DND-41 (cell line): ENCODE data around the gene SUCLG2.
A peak's percentile ranks its signal among the peaks of the same experiment; 100 is the strongest.

Source experiments
- ATAC-seq: fragments of 200-7000 bp; cut with Tn5 transposase; 3 replicates; pipeline ENCODE4 v1.9.1; 2021; ENCODE audit warnings: low read depth; ENCODE audit not compliant: insufficient read depth
- DNase-seq: peaks from one replicate; pipeline ENCODE4 v3.0.0-alpha.2; 2020
- H2AFZ ChIP-seq: 2 replicates; pipeline ENCODE4 v1.6.0; 2012; ENCODE audit warnings: low read depth, low read length
- H3K27ac ChIP-seq: 2 replicates; pipeline ENCODE4 v1.5.1; 2012; ENCODE audit warnings: low read length, inconsistent platforms
- H3K27me3 ChIP-seq: fragments of 200-600 bp; sonication (generic); 2 replicates; pipeline ENCODE4 v1.6.0; 2012; ENCODE audit warnings: low read length, mild to moderate bottlenecking, inconsistent platforms; ENCODE audit not compliant: insufficient read depth, poor library complexity
- H3K36me3 ChIP-seq: 2 replicates; pipeline ENCODE4 v1.5.1; 2012; ENCODE audit warnings: low read length, inconsistent platforms; ENCODE audit not compliant: insufficient read depth
- H3K4me1 ChIP-seq: 2 replicates; pipeline ENCODE4 v1.5.1; 2012; ENCODE audit warnings: mild to moderate bottlenecking, low read length; ENCODE audit not compliant: insufficient read depth
- H3K4me2 ChIP-seq: 2 replicates; pipeline ENCODE4 v1.6.0; 2012; ENCODE audit warnings: mild to moderate bottlenecking, moderate library complexity, low read length, inconsistent platforms; ENCODE audit not compliant: insufficient read depth
- H3K4me3 ChIP-seq, 2 experiments: fragments of 200-600 bp in 1 of 2; shearing (Covaris generic) in 1 of 2; 2 replicates each; pipeline ENCODE4 v1.5.1; 2012 to 2016; ENCODE audit warnings: inconsistent platforms in 2 of 2, low read length in 2 of 2, mild to moderate bottlenecking in 2 of 2, low read depth in 1 of 2, moderate library complexity in 1 of 2
- H3K79me2 ChIP-seq: 2 replicates; pipeline ENCODE4 v1.6.0; 2012; ENCODE audit warnings: low read length, inconsistent platforms; ENCODE audit not compliant: insufficient read depth
- H3K9ac ChIP-seq: 2 replicates; pipeline ENCODE4 v1.6.0; 2012; ENCODE audit warnings: low read depth, mild to moderate bottlenecking, inconsistent platforms, low read length, moderate library complexity
- H3K9me3 ChIP-seq: 2 replicates; pipeline ENCODE4 v1.5.1; 2012; ENCODE audit warnings: low read length, moderate library complexity, mild to moderate bottlenecking, inconsistent platforms; ENCODE audit not compliant: insufficient read depth, severe bottlenecking
- H4K20me1 ChIP-seq: 2 replicates; pipeline ENCODE4 v1.6.0; 2012; ENCODE audit warnings: low read length; ENCODE audit not compliant: insufficient read depth
- CTCF ChIP-seq: IDR thresholded peaks from 2 replicates; pipeline ENCODE4 v1.5.1; 2012; ENCODE audit warnings: borderline replicate concordance, low read length, moderate library complexity, mild to moderate bottlenecking; ENCODE audit not compliant: poor library complexity, severe bottlenecking; ENCODE audit errors: extremely low read depth
- EZH2 ChIP-seq: IDR thresholded peaks from 3 replicates; pipeline ENCODE4 v1.6.1; 2012; ENCODE audit warnings: borderline replicate concordance, low read depth, mild to moderate bottlenecking, moderate library complexity, low read length, inconsistent platforms; ENCODE audit not compliant: severe bottlenecking

The SUCLG2 gene

GRCh38 chr3:67384760-67385397 is 269.5 kb downstream of the SUCLG2 start:
- no peaks in the 10 kb centered on the region for H4K20me1 ChIP-seq
- H3K27me3 ChIP-seq, result no peaks in the 10 kb centered on the region
- ATAC-seq (peak; percentile 49; the same call in 1 of the 3 replicates), DNase-seq (peak; percentile 27)
- no peaks in the 10 kb centered on the region for H3K4me1 ChIP-seq
- H3K79me2 ChIP-seq, result no peaks in the 10 kb centered on the region
- H3K9ac ChIP-seq, result no peak overlapping the region
- no peaks in the 10 kb centered on the region for H3K9me3 ChIP-seq
- H3K36me3 ChIP-seq, result no peaks in the 10 kb centered on the region
- no peak overlapping the region for H2AFZ ChIP-seq
- no peak overlapping the region for H3K4me3 ChIP-seq
- H3K27ac ChIP-seq, result no peak overlapping the region
- H3K4me2 ChIP-seq, result no peak overlapping the region
- TF ChIP-seq EZH2 (no peak), CTCF (peak; percentile 62)

GRCh38 chr3:67384016-67384415 is 270.4 kb downstream of the SUCLG2 start:
- no peak for TF ChIP-seq CTCF
- no peak for TF ChIP-seq EZH2
- no peak overlapping the region for H3K4me2 ChIP-seq
- H3K79me2 ChIP-seq, result no peaks in the 10 kb centered on the region
- no peaks in the 10 kb centered on the region for H3K9me3 ChIP-seq
- no peak overlapping the region for H3K9ac ChIP-seq
- H3K36me3 ChIP-seq, result no peaks in the 10 kb centered on the region
- no peaks in the 10 kb centered on the region for H4K20me1 ChIP-seq
- DNase-seq (no peak), ATAC-seq (no peak)
- H3K27me3 ChIP-seq, result no peaks in the 10 kb centered on the region
- no peaks in the 10 kb centered on the region for H3K4me1 ChIP-seq
- no peak overlapping the region for H3K27ac ChIP-seq
- H2AFZ ChIP-seq, result no peak overlapping the region
- H3K4me3 ChIP-seq, result no peak overlapping the region

DNA sequence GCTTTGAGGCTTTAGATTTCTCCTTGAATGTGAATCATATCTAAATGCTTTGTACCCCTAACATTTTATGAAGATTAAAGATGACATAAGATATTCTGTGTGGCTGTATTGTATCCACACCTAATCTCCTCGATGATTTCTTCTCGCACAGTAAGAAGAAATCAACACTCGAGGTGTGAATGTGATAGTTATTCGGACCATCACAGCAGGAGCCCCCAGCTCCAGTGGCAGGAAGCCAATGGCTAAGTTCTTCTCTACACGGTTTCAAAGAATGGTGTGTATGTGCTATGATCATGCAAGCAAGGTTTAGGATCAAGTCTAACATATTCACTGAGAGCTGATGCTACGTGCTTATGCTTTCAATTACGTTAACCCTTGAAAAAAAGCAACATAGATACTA is 271.0 kb downstream of the SUCLG2 start:
- TF ChIP-seq EZH2, result no peak
- no peak for TF ChIP-seq CTCF
- ATAC-seq, result no peak
- H3K27me3 ChIP-seq, result no peaks in the 10 kb centered on the region

More for the DNA sequence above, 271.0 kb downstream of the SUCLG2 start:
- H3K9me3 ChIP-seq, result no peaks in the 10 kb centered on the region
- H4K20me1 ChIP-seq, result no peaks in the 10 kb centered on the region
- DNase-seq, result no peak
- H3K4me3 ChIP-seq, result no peak overlapping the region
- no peak overlapping the region for H3K9ac ChIP-seq
- no peaks in the 10 kb centered on the region for H3K4me1 ChIP-seq
- no peaks in the 10 kb centered on the region for H3K36me3 ChIP-seq
- no peak overlapping the region for H3K4me2 ChIP-seq
- H3K79me2 ChIP-seq, result no peaks in the 10 kb centered on the region
- H3K27ac ChIP-seq, result no peak overlapping the region
- H2AFZ ChIP-seq, result no peak overlapping the region
